Lung (tissue), 12 donors: Measurements from ENCODE around the gene TMEM11. TPM values are rescaled to one million over a fixed set of nuclear protein-coding genes. Genes with fewer than 3 reads are reported as not detected.

Experiments used
- ATAC-seq: fragments of 200-7000 bp; cut with Tn5 transposase; one replicate; pipeline ENCODE4 v1.9.1; 2020; ENCODE audit warnings: moderate number of reproducible peaks; ENCODE audit not compliant: insufficient read depth, low FRiP score
- DNase-seq, 3 donors: peaks; one replicate each; pipeline ENCODE4 v3.0.0-alpha.2; 2013 to 2017
- H3K27ac ChIP-seq, 2 donors: one replicate each; pipeline ENCODE4 v1.5.1; 2013; ENCODE audit warnings: mild to moderate bottlenecking in 2 of 2, moderate library complexity in 2 of 2, control low read depth in 1 of 2, inconsistent platforms in 1 of 2, low read depth in 1 of 2, low read length in 1 of 2
- H3K27me3 ChIP-seq, 3 donors: one replicate each; pipeline ENCODE4 v1.5.1; 2013; ENCODE audit warnings: low read length in 2 of 3; ENCODE audit not compliant: control insufficient read depth in 3 of 3, insufficient read depth in 3 of 3
- H3K36me3 ChIP-seq, 4 donors: one replicate each; pipeline ENCODE4 v1.5.1; 2013; ENCODE audit warnings: low read length in 4 of 4, mild to moderate bottlenecking in 1 of 4, moderate library complexity in 1 of 4; ENCODE audit not compliant: control insufficient read depth in 4 of 4, insufficient read depth in 4 of 4
- H3K4me1 ChIP-seq, 5 donors: one replicate each; pipeline ENCODE4 v1.5.1; 2013; ENCODE audit warnings: low read length in 5 of 5, mild to moderate bottlenecking in 2 of 5, moderate library complexity in 1 of 5; ENCODE audit not compliant: control insufficient read depth in 5 of 5, insufficient read depth in 5 of 5
- H3K4me3 ChIP-seq: one replicate; pipeline ENCODE4 v1.5.1; 2013; ENCODE audit warnings: mild to moderate bottlenecking, control low read depth, moderate library complexity
- H3K9ac ChIP-seq, 2 donors: one replicate each; pipeline ENCODE4 v1.5.1; 2013; ENCODE audit warnings: low read length in 2 of 2, control low read depth in 1 of 2; ENCODE audit not compliant: insufficient read depth in 1 of 2
- H3K9me3 ChIP-seq, 4 donors: one replicate each; pipeline ENCODE4 v1.5.1; 2013; ENCODE audit warnings: low read length in 3 of 4, mild to moderate bottlenecking in 1 of 4, moderate library complexity in 1 of 4; ENCODE audit not compliant: control insufficient read depth in 4 of 4, insufficient read depth in 3 of 4
- WGBS, 2 donors: extraction: QIAGEN DNeasy Blood & Tissue Kit; methylation state at CpG; one replicate each; pipeline ENCODE4 v1.1.7; 2013; 5-methylcytosine and 5-hydroxymethylcytosine counted together
- polyA plus RNA-seq, 2 donors: library from polyadenylated mRNA; stranded (reverse); fragments of 200-250 nt; gene quantifications; one replicate each; pipeline ENCODE4 v1.2.1, GENCODE V29; 2013
- total RNA-seq, 2 donors: library from RNA; depleted of rRNA in 1 of 2; stranded (reverse); fragments of >200 nt in 1 of 2; gene quantifications; one replicate each; pipeline ENCODE4 v1.2.1, GENCODE V29; 2014 to 2021
- TF ChIP-seq, protein P1 (sequence below): IDR thresholded peaks from 2 replicates; pipeline ENCODE4 v1.5.1; 2012; ENCODE audit warnings: mild to moderate bottlenecking; ENCODE audit errors: control extremely low read depth, extremely low read depth
- donor health status: control.
- donor health status: control.
- donor health status: Bipolar disorder and iron deficiency.
- donor health status: healthy.
- donor health status: DM: yes; HTN: yes; CAD: no.

Gene TMEM11
- total and polyA plus RNA-seq, 4 donors: 12.1 to 29.4 (median 27.1) TPM

DNA sequence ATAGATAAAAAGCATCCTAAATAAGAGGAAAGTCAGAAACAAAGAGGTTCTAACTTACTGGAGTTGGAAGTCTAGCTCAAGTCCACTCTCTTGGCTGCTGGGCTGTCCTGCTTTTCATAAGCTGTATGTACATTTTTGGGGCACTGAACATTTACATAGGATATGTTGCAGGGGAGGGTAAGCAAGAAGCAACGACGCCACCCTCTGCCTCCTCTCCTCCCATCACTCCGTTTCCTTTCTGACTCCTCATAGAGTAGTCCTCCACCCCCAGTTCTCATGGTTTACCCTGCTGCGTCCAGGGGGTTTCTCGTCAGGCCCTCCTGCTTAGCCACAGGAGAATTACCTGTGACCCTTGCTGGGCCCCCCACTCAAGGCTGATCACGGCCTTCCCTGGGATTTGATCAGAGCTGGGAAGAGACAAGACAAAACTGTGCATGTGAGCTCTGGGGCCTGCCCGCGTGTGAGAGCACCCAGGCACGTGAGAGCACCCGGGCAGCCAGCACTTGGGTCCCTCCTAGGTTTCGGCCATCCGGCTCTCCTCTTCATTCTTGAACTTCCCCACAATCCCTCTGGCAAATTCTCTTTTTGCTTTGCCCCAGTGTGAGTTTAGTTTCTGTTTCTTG lies 37.1 kb downstream of the TMEM11 start:
- ATAC-seq (no peak), DNase-seq (no peak)
- no peak overlapping the region for H3K4me3 ChIP-seq
- no peak overlapping the region for H3K9ac ChIP-seq
- peaks cover 0 to 10% (median 0%) of the 10 kb centered on the region in 5 donors for H3K4me1 ChIP-seq
- WGBS, 2 donors: 84 to 85% methylated on average over 12 of the region's 12 CpGs
- H3K27ac ChIP-seq: no peak overlapping the region
- H3K9me3 ChIP-seq: peaks cover 0 to 2% (median 0%) of the 10 kb centered on the region in 4 donors
- no peaks in the 10 kb centered on the region for H3K27me3 ChIP-seq
- H3K36me3 ChIP-seq: peaks cover 0 to 11% (median 2%) of the 10 kb centered on the region in 4 donors
- TF ChIP-seq, protein P1, sequence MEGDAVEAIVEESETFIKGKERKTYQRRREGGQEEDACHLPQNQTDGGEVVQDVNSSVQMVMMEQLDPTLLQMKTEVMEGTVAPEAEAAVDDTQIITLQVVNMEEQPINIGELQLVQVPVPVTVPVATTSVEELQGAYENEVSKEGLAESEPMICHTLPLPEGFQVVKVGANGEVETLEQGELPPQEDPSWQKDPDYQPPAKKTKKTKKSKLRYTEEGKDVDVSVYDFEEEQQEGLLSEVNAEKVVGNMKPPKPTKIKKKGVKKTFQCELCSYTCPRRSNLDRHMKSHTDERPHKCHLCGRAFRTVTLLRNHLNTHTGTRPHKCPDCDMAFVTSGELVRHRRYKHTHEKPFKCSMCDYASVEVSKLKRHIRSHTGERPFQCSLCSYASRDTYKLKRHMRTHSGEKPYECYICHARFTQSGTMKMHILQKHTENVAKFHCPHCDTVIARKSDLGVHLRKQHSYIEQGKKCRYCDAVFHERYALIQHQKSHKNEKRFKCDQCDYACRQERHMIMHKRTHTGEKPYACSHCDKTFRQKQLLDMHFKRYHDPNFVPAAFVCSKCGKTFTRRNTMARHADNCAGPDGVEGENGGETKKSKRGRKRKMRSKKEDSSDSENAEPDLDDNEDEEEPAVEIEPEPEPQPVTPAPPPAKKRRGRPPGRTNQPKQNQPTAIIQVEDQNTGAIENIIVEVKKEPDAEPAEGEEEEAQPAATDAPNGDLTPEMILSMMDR: no peak

DNA sequence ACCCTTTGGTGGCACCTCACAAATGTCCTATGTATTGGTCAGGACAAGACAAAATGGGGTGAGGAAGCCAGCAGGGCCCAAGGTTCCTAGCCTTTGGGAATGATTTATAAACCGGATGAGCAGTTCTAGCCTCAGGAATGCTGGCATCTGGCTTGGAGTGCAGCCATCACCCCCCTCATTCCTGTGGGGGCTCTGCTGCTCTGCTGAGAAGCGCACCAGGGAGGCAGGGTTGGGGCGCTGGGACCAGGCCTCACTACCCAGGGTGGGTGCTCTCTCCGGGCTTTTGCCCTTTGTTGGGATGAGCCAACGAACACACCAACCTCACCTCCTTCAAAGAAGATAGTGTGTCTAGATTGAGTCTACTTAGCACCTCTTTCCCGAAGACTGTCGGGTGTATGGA lies 39.2 kb downstream of the TMEM11 start:
- H3K36me3 ChIP-seq: peaks cover 0 to 11% (median 2%) of the 10 kb centered on the region in 4 donors
- no peak for DNase-seq

GRCh38 chr17:21174186-21174585 lies 39.8 kb downstream of the TMEM11 start:
- no peak overlapping the region for H3K4me3 ChIP-seq
- H3K36me3 ChIP-seq: peaks cover 0 to 11% (median 2%) of the 10 kb centered on the region in 4 donors
- no peak overlapping the region for H3K9ac ChIP-seq
- ATAC-seq (no peak), DNase-seq (no peak)
- peak overlapping the region in 1 of 2 donors; percentile 32 for H3K27ac ChIP-seq
- TF ChIP-seq, protein P1: no peak
- 62 to 77% methylated on average over 8 of the region's 8 CpGs for WGBS, 2 donors
- no peaks in the 10 kb centered on the region for H3K27me3 ChIP-seq
- peaks cover 0 to 2% (median 0%) of the 10 kb centered on the region in 4 donors for H3K9me3 ChIP-seq
- peaks cover 0 to 27% (median 6%) of the 10 kb centered on the region in 5 donors for H3K4me1 ChIP-seq

More for the DNA sequence above, 39.2 kb downstream of the TMEM11 start:
- Histone ChIP-seq H3K9me3 (peaks cover 0 to 2% (median 0%) of the 10 kb centered on the region in 4 donors), H3K27me3 (no peaks in the 10 kb centered on the region), H3K4me1 (peaks cover 0 to 22% (median 1%) of the 10 kb centered on the region in 5 donors), H3K27ac (peak overlapping the region in 1 of 2 donors; percentile 32), H3K9ac (no peak overlapping the region), H3K4me3 (no peak overlapping the region)
- TF ChIP-seq, protein P1: no peak
- no peak for ATAC-seq
- WGBS, 2 donors: 75 to 93% methylated on average over 7 of the region's 7 CpGs
